ENCODE data around the gene ABLIM1. TPM values are rescaled to one million over a fixed set of nuclear protein-coding genes. Genes with fewer than 3 reads are reported as not detected.

Gene ABLIM1
- polyA plus RNA-seq, 1 donor from 2014 or later, result 10.1 TPM

DNA sequence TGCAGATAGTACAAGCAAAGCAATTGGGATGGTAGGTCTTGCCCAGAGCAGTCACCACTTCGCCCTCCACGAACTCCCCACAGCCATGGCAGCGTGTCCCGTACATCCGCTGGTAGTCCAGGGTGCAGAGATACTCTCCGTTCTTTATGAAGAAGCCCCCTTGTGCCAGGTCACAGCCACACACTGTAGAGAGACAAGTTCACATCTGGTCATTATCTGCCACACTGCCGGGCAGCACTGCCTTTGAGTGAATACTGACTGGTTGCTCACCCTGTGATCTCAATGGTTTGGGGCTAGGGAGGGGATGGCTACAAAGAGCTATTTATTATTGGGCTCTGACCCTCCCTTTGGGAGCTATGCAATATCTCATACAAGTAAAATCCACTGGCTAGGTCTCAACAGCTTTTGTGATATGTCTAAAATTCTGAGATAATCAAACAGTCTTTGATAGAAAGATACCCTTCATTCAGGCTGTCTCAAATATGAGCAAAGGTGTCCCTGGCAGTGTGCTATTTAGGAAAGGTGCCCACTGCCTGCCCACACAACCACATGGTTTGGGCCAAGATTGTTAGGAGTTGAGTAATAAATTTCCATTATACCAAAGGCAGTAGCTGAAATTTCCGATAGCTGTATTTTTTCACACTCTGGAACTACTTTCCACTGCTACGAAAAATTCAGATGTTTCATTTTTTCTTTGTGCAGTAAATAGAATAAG is 82.5 kb downstream of the ABLIM1 start:
- Histone ChIP-seq H3K27me3 (ENCODE audit: insufficient read depth, low read depth, low read length) (no peaks in the 10 kb centered on the region), H3K9me3 (ENCODE audit: low read length) (no peaks in the 10 kb centered on the region), H3K9ac (ENCODE audit: low read length) (no peak overlapping the region), H3F3A (ENCODE audit: insufficient read depth, low read length, poor library complexity, severe bottlenecking) (no peaks in the 10 kb centered on the region), H3K4me3 (ENCODE audit: low read length) (no peak overlapping the region), H2AFZ (ENCODE audit: low read depth, low read length) (no peak overlapping the region), H3K27ac (ENCODE audit: low read length) (no peak overlapping the region), H3K9me2 (ENCODE audit: insufficient read depth, low read length) (no peaks in the 10 kb centered on the region), H3K4me2 (ENCODE audit: low read length) (no peak overlapping the region), H3K36me3 (ENCODE audit: insufficient read depth, low read length) (no peaks in the 10 kb centered on the region), H4K20me1 (ENCODE audit: insufficient read depth) (no peaks in the 10 kb centered on the region), H3K79me2 (replicated peaks; ENCODE audit: insufficient read depth, low read length) (no peaks in the 10 kb centered on the region)
- TF ChIP-seq, protein P1, sequence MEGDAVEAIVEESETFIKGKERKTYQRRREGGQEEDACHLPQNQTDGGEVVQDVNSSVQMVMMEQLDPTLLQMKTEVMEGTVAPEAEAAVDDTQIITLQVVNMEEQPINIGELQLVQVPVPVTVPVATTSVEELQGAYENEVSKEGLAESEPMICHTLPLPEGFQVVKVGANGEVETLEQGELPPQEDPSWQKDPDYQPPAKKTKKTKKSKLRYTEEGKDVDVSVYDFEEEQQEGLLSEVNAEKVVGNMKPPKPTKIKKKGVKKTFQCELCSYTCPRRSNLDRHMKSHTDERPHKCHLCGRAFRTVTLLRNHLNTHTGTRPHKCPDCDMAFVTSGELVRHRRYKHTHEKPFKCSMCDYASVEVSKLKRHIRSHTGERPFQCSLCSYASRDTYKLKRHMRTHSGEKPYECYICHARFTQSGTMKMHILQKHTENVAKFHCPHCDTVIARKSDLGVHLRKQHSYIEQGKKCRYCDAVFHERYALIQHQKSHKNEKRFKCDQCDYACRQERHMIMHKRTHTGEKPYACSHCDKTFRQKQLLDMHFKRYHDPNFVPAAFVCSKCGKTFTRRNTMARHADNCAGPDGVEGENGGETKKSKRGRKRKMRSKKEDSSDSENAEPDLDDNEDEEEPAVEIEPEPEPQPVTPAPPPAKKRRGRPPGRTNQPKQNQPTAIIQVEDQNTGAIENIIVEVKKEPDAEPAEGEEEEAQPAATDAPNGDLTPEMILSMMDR (IDR thresholded peaks at IDR 0.05; ENCODE audit: poor library complexity, severe bottlenecking), result no peak
- TF ChIP-seq SMC3 (conservative IDR thresholded peaks at IDR 0.05; ENCODE audit: poor library complexity) (no peak), EP300 (conservative IDR thresholded peaks at IDR 0.05; ENCODE audit: poor library complexity, severe bottlenecking) (no peak), EZH2 (IDR thresholded peaks at IDR 0.05; ENCODE audit: borderline replicate concordance, insufficient read depth, low read length, poor library complexity, severe bottlenecking) (no peak)

DNA sequence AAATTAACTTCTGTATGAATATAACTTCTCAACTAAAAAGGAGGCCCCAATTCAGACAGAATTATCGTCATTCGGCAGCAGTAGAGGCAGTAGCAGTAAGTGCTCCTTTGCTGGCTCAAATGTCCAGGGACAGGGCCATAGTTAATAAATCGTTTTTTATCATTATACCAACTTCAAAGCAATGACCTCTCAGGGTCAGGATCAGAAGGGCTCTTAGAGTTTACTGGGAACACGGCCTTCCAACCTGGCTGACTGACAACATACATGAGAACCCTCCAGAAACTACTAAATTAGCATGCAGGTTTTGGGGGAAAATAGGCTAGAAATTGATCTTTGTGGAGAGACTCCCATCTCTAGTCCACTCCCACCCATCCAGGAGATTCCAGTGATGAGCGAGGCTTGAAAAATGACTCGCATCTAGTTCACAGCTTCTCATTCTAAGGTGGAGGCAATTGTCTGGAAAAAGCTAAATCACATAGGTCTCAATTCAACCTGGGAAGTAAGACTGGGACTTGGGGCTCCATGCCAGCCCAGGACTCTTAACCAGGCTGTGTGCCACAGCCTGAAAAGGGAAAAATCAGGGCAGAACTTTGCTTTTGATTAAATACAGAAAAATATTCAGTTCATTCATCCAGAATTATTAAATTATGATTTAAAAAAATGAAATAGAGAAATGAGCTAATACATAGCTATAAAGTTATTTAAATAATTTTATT is 84.6 kb downstream of the ABLIM1 start:
- H3K27ac ChIP-seq (ENCODE audit: low read length), result no peak overlapping the region
- no peak overlapping the region for H3K9ac ChIP-seq (ENCODE audit: low read length)
- H3F3A ChIP-seq (ENCODE audit: insufficient read depth, low read length, poor library complexity, severe bottlenecking), result no peaks in the 10 kb centered on the region
- no peak for TF ChIP-seq RAD21 (conservative IDR thresholded peaks at IDR 0.05)
- TF ChIP-seq POLR2AphosphoS5 (IDR thresholded peaks at IDR 0.05), result no peak
- TF ChIP-seq, protein P2, sequence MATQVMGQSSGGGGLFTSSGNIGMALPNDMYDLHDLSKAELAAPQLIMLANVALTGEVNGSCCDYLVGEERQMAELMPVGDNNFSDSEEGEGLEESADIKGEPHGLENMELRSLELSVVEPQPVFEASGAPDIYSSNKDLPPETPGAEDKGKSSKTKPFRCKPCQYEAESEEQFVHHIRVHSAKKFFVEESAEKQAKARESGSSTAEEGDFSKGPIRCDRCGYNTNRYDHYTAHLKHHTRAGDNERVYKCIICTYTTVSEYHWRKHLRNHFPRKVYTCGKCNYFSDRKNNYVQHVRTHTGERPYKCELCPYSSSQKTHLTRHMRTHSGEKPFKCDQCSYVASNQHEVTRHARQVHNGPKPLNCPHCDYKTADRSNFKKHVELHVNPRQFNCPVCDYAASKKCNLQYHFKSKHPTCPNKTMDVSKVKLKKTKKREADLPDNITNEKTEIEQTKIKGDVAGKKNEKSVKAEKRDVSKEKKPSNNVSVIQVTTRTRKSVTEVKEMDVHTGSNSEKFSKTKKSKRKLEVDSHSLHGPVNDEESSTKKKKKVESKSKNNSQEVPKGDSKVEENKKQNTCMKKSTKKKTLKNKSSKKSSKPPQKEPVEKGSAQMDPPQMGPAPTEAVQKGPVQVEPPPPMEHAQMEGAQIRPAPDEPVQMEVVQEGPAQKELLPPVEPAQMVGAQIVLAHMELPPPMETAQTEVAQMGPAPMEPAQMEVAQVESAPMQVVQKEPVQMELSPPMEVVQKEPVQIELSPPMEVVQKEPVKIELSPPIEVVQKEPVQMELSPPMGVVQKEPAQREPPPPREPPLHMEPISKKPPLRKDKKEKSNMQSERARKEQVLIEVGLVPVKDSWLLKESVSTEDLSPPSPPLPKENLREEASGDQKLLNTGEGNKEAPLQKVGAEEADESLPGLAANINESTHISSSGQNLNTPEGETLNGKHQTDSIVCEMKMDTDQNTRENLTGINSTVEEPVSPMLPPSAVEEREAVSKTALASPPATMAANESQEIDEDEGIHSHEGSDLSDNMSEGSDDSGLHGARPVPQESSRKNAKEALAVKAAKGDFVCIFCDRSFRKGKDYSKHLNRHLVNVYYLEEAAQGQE (IDR thresholded peaks at IDR 0.05; ENCODE audit: borderline replicate concordance), result no peak
- no peak for TF ChIP-seq SMC3 (conservative IDR thresholded peaks at IDR 0.05; ENCODE audit: poor library complexity)
- no peak for TF ChIP-seq MXI1 (conservative IDR thresholded peaks at IDR 0.05; ENCODE audit: poor library complexity, severe bottlenecking)
- no peak for TF ChIP-seq EZH2 (IDR thresholded peaks at IDR 0.05; ENCODE audit: borderline replicate concordance, insufficient read depth, low read length, poor library complexity, severe bottlenecking)
- no peak for TF ChIP-seq EP300 (conservative IDR thresholded peaks at IDR 0.05; ENCODE audit: poor library complexity, severe bottlenecking)
- TF ChIP-seq, protein P1 (IDR thresholded peaks at IDR 0.05; ENCODE audit: poor library complexity, severe bottlenecking), result no peak
- TF ChIP-seq TAF1 (IDR thresholded peaks at IDR 0.05; ENCODE audit: low read depth), result no peak
- H3K4me3 ChIP-seq (ENCODE audit: low read length), result no peak overlapping the region
- H3K27me3 ChIP-seq (ENCODE audit: insufficient read depth, low read depth, low read length), result no peaks in the 10 kb centered on the region
- no peaks in the 10 kb centered on the region for H3K9me2 ChIP-seq (ENCODE audit: insufficient read depth, low read length)
- no peak overlapping the region for H2AFZ ChIP-seq (ENCODE audit: low read depth, low read length)
- no peaks in the 10 kb centered on the region for H3K36me3 ChIP-seq (ENCODE audit: insufficient read depth, low read length)
- no peaks in the 10 kb centered on the region for H3K9me3 ChIP-seq (ENCODE audit: low read length)
- no peaks in the 10 kb centered on the region for H4K20me1 ChIP-seq (ENCODE audit: insufficient read depth)
- H3K4me2 ChIP-seq (ENCODE audit: low read length), result no peak overlapping the region
- no peaks in the 10 kb centered on the region for H3K79me2 ChIP-seq (replicated peaks; ENCODE audit: insufficient read depth, low read length)
